ENCODE measurements around the gene MYH9.

Gene MYH9

DNA sequence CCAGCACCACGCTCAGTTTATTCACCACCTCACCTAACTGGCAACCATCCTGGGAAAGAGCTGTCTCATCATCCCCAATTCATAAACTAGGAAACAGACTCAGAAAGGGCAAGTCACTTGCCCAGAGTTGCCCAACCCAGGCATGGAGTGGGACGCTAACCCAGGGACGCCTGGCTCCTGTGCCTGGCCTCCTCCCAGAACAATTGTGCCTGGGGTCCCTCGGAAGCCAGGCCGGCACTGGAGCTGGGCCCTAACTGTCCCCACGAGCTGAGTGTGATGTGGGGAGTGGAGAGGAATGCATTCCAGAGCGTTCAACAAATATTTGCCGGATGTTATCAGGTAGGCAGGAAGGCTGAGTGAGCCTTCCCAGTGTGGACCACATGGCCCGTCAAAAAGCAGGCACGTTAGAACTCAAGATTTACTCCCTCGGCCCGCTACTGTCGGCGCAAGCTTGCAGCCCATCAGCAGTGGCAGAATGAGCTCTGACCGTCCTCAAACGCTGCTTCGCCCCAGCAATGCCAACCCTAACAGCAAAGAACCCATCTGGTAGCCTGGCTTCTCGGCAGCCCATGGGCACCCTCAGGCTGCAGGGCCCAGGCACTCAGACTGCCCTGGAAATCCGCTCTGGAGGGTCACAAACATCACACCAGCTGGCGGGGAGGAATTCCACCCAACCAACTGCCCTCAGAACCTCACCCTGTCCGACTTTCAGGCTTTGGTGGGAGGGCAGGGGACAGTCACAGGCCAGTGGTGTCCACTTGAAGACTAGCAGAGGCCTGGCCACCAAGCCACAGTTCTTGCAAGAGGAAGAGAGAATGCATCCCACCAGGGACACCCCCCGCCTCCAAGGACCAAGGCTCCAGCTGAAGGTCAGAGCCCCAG, 35.6 kb downstream of the MYH9 start:
- peak overlapping the region; percentile 64 for H3K4me3 ChIP-seq
- no peak for TF ChIP-seq CTCF (IDR thresholded peaks at IDR 0.05)
- H3K27ac ChIP-seq: peak overlapping the region; percentile 98 to 99
- peak; percentile 81 for DNase-seq (ENCODE audit: low spot score)

DNA sequence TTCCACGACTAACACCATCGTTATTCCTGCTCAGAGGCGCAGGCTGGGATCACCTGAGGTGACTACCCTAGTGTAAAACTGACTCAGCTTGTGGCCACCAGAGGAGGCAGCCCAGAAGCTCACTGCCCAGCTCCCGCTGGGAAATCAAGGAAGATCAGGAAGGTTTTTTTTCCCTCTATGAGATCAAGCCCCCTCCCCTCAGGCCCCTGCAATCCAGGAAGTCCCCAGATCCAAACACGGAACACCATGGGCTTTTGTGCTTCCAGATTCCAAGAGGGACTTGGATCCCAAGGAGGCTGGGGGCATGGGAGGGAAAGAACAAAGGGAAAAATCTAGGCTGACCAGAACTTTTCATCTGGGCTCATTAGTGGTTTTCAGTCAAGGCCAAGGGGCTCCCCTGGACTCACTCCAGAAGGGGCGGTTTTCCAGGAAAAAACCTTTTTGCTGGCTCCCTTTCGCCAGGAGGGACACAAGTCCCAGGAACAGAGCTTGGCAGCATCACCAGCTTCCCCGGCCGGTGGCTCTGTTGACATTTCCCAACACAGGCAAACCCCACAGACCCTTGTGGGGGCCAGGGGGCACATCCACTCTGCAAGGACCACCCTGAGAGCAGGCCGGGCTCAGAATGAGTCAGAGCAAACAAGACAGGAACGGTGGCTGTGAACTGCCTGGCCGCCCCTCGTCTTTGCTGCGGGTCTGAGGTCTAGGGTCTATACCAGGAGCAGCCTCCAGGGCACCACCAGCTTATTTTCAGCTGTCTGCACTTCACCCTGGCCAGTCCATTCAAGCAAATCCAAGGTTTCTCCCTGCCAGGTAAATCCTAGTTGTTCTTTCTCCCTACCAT, 36.8 kb downstream of the MYH9 start:
- TF ChIP-seq CTCF (IDR thresholded peaks at IDR 0.05): no peak
- peak overlapping the region; percentile 64 for H3K4me3 ChIP-seq
- DNase-seq (ENCODE audit: low spot score): peak; percentile 84
- H3K27ac ChIP-seq: peak overlapping the region; percentile 98 to 99

DNA sequence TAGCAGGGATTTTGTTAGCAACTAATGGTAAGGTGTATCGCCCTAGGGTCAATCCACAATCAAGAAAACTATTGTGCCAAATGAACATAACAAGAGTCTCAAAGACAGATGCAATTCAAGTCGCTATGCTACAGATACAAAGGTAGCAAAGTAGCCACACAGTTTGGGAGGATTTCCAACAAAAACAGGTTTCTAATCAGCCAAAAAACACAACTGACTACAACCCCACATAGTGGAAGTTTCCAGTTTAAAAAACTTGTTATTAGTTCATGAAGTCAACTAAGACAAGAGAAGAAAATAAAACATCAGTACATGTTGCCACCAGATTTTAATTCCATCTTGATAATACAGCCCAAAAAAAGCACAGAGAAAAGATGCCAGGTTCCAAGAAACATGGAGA, 38.0 kb downstream of the MYH9 start:
- DNase-seq (ENCODE audit: low spot score): no peak
- Histone ChIP-seq H3K4me3 (peak overlapping the region; percentile 64), H3K27ac (peak overlapping the region; percentile 98 to 99)
- TF ChIP-seq CTCF (IDR thresholded peaks at IDR 0.05): no peak

DNA sequence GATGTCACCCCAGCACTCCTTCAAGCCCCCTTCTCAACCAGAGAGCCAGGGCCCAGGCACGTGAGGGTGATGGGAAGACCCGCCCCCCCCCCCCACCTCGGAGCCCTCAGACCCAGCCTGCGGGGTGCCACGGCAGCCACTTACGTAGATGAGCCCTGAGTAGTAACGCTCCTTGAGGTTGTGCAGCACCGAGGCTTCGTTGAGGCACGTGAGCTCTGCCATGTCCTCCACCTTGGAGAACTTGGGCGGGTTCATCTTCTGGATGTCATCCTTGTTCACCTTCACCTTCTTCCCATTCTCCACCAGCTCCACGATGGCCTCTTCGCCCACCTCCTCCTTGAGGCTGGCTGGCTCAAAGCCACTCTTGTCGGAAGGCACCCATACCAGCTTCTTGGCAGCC, 39.0 kb downstream of the MYH9 start:
- TF ChIP-seq CTCF (IDR thresholded peaks at IDR 0.05): no peak
- peak overlapping the region; percentile 98 to 99 for H3K27ac ChIP-seq

DNA sequence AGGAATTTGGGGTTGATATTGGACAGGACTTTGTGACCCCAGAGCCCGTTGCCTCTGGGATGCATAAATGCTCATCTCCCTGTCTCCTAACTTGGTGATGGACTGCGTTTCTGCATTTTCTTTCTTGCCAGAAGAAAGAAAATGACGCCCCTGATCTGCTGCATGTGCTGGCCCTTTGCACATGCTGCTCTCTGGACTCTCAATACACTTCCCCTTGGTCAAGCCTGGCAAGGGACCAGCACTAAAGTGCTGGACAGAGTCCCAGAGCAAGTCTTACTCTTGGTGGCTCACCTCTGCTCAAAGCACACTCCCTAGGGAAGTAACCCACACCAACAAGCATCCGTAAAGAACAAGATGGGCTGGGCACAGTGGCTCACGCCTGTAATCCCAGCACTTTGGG, 40.7 kb downstream of the MYH9 start:
- no peak for TF ChIP-seq CTCF (IDR thresholded peaks at IDR 0.05)
- Histone ChIP-seq H3K4me3 (no peak overlapping the region), H3K27ac (peak overlapping the region; percentile 86 to 98)
- no peak for DNase-seq (ENCODE audit: low spot score)

More for the DNA sequence above, 39.0 kb downstream of the MYH9 start:
- H3K4me3 ChIP-seq: peak overlapping the region; percentile 11
- DNase-seq (ENCODE audit: low spot score): peak; percentile 73

DNA sequence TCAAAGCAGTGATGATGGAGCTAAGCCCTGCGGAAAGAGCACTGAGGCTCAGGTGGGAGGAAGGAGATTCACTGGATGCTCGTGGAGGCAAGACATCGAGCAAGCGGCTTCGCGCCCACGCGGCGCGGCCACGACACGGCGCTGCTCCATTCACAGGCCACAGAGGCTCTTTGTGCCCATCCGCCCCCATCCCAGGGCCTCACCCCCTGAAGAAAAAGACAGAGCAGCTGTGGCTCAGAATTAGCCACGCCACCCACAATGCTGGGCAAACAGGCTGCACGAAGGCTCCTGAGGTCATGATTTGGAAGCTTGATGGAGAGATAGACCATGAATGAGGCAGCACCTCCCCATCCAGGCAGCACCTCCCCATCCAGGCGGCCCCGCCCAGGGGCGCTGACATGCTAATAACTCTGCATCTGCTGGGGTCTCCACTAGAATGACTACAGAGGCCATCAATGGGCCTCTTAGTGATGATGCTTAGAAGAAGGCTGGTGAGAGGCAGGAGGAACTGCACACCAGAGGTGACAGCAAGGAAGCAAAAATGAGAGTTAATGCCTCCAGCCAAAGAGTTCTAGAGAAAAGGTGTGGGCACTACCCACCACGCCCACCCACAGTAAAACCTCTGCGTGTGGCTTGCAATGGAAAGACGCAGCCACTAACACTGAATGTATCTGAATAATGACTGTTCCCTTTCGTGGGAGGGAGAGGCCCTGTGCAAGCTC, 43.5 kb downstream of the MYH9 start:
- Histone ChIP-seq H3K4me3 (no peak overlapping the region), H3K27ac (peak overlapping the region; percentile 76 to 87)
- no peak for TF ChIP-seq CTCF (IDR thresholded peaks at IDR 0.05)
- DNase-seq (ENCODE audit: low spot score): no peak

Data from coronary artery (tissue), 2 donors.